Subcutaneous adipose tissue (tissue), 4 donors: ENCODE results near the gene CNGA2. TPM values are rescaled to one million over a fixed set of nuclear protein-coding genes. Genes with fewer than 3 reads are reported as not detected.

Source experiments
- total RNA-seq, 4 donors: library from RNA; depleted of rRNA; stranded (reverse); fragments of >200 nt; gene quantifications; one replicate each; pipeline ENCODE4 v1.1.0, GENCODE V29; 2016
- TF ChIP-seq, protein P1 (sequence below): fragments of 450-650 bp; IDR thresholded peaks from one replicate; pipeline ENCODE4 v1.5.1; 2016; ENCODE audit warnings: low read depth, mild to moderate bottlenecking, control low read depth, antibody characterized with exemption, moderate library complexity

Gene CNGA2
- total RNA-seq, 4 donors from 2014 or later = not detected

DNA sequence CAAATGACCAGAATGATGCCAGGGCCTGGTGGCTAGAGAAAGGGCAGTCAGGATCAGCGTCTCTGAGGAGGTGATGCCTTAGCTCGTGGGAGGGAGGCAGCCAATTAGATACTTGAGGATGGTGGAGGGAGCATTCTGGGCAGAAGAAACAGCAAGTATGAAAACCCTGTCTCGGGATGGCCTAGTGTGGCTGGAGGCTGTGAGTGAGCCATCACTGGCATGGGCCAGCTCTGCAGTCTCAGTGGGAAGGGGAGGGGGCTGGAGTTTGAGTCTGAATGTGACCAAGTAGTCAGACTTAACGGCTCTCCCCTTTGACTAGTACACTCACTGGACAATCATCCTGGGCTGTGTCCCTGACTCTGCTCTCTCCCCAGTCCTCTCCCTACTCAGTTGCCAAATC is 7.1 kb downstream of the CNGA2 start:
- TF ChIP-seq, protein P1, sequence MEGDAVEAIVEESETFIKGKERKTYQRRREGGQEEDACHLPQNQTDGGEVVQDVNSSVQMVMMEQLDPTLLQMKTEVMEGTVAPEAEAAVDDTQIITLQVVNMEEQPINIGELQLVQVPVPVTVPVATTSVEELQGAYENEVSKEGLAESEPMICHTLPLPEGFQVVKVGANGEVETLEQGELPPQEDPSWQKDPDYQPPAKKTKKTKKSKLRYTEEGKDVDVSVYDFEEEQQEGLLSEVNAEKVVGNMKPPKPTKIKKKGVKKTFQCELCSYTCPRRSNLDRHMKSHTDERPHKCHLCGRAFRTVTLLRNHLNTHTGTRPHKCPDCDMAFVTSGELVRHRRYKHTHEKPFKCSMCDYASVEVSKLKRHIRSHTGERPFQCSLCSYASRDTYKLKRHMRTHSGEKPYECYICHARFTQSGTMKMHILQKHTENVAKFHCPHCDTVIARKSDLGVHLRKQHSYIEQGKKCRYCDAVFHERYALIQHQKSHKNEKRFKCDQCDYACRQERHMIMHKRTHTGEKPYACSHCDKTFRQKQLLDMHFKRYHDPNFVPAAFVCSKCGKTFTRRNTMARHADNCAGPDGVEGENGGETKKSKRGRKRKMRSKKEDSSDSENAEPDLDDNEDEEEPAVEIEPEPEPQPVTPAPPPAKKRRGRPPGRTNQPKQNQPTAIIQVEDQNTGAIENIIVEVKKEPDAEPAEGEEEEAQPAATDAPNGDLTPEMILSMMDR = no peak

DNA sequence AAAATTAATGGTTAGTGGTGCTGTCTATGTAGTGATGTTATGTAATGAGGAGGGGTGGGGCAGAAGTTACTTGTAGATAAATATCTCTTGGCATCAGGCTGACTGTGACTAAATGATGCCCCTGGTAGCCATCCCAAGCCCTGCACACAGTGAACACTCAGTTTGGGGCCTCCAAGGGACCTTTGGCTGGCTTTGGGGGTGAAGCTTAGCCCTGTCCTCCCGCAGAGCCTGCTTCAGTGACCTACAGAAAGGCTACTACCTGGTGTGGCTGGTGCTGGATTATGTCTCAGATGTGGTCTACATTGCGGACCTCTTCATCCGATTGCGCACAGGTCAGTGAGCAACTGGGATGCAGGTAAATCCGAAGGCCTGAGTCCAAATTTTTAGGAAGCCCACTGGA is 7.8 kb downstream of the CNGA2 start:
- TF ChIP-seq, protein P1 = no peak

DNA sequence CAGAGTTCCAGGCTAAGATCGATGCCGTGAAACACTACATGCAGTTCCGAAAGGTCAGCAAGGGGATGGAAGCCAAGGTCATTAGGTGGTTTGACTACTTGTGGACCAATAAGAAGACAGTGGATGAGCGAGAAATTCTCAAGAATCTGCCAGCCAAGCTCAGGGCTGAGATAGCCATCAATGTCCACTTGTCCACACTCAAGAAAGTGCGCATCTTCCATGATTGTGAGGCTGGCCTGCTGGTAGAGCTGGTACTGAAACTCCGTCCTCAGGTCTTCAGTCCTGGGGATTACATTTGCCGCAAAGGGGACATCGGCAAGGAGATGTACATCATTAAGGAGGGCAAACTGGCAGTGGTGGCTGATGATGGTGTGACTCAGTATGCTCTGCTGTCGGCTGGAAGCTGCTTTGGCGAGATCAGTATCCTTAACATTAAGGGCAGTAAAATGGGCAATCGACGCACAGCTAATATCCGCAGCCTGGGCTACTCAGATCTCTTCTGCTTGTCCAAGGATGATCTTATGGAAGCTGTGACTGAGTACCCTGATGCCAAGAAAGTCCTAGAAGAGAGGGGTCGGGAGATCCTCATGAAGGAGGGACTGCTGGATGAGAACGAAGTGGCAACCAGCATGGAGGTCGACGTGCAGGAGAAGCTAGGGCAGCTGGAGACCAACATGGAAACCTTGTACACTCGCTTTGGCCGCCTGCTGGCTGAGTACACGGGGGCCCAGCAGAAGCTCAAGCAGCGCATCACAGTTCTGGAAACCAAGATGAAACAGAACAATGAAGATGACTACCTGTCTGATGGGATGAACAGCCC is 9.3 kb downstream of the CNGA2 start:
- TF ChIP-seq, protein P1 = no peak

DNA sequence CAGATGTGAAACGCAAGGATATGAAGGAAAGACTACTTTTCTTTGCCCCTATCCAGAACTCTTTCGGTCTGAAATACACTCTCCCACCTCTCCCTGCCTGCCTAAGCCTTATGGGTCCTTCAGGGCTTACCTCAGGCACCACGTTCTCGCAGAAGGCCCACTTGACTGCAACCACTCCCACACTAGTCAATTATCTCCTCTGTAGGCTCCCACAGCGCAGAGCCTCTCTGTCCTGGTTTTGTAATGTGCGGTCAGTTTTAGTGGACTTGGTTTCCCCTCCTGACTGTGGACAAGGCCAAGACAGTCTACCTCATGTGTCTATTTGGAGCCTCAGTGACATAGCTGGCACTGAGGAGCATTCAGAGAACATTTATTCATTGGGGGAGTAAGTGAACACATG is 11.1 kb downstream of the CNGA2 start:
- TF ChIP-seq, protein P1 = no peak

DNA sequence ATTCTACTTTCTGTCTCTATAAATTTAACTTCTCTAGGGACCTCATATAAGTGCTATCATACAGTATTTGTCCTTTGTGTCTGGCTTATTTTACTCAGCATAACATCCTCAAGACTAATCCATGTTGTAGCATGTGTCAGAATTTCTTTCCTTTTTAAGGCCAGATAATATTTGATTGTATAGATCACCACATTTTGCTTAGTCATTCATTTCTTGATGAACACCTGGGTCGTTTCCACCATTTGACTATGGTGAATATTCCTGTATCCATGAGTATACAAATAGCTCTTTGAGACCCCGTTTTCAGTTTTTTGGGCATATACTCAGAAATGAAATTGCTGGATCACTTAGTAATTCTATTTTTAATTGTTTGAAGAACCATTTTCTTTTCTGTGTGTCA is 12.0 kb downstream of the CNGA2 start:
- TF ChIP-seq, protein P1 = no peak

DNA sequence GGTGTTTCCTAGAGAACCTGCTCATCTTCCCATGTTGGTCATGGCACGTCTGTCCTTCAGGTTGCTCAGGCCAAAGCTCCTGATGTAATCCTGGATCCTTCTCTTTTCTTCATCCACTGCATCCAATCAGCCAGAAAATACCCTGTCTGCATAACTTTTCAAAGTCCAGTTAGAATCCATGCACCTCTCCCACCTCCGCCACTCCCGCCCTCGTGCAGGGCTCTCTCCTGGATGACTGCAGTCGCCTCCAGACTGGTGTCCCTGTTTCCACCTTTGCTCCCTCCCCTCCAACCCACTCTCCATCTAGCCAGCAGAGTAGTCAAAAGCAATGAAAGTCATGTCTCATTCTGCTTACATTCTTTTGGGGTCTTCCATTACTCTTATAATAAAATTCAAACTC is 16.0 kb downstream of the CNGA2 start:
- TF ChIP-seq, protein P1 = no peak

DNA sequence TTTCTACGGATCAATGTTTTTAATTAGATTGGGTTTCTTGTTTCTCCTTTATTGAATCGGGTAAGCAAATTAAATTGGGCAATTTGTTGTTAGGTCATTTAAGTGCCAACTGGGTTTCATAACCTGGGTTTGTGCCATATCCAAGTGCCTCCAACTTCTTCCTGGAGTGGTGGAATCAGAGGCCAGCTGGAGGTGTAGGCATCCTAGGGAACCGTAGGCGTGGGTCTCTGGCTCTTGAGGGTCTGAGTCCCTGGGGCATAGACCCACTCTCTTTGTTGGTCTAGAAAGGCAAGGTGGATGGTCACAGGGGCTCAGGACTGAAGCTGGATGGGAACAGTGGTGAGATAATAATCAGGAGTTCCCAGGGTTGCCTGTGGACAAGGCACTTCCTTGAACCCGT is 18.3 kb downstream of the CNGA2 start:
- TF ChIP-seq, protein P1 = no peak
